Stimulated activated CD4-positive, alpha-beta T cell treated with anti-CD3 and anti-CD28 coated beads, Interleukin-4, amount 100 ng/mL, for 24 hours (primary cell): ENCODE results near the gene CDHR1.
"Not testable (repeated sequence)": the region's sequence is repeated elsewhere in the genome, so short reads cannot be mapped to it uniquely, and the experiment has no call there.

Source experiments
- DNase-seq: peaks from one replicate; pipeline ENCODE4 v3.0.0-alpha.2; 2020

CDHR1 gene

GRCh38 chr10:84176351-84176750 is 18.0 kb upstream of the CDHR1 start:
- DNase-seq, result no peak

GRCh38 chr10:84176836-84177474 is 17.4 kb upstream of the CDHR1 start:
- no peak for DNase-seq

- DNase-seq, result no peak
Observed at GRCh38 chr10:84177541-84178141, 16.7 kb upstream of the CDHR1 start.

- DNase-seq, result no peak
Observed at GRCh38 chr10:84178160-84178609, 16.2 kb upstream of the CDHR1 start.

- no peak for DNase-seq
Observed at GRCh38 chr10:84179059-84179710, 15.2 kb upstream of the CDHR1 start.

- not testable (repeated sequence) for DNase-seq
Observed at GRCh38 chr10:84180386-84180785, 14.0 kb upstream of the CDHR1 start.

- DNase-seq, result no peak
Observed at GRCh38 chr10:84181631-84182030, 12.7 kb upstream of the CDHR1 start.

- no peak for DNase-seq
Observed at GRCh38 chr10:84184517-84184916, 9.8 kb upstream of the CDHR1 start.

- no peak for DNase-seq
Observed at GRCh38 chr10:84185526-84186175, 8.7 kb upstream of the CDHR1 start.

- no peak for DNase-seq
Observed at GRCh38 chr10:84188815-84189214, 5.5 kb upstream of the CDHR1 start.

- no peak for DNase-seq
Observed at GRCh38 chr10:84190621-84191020, 3.7 kb upstream of the CDHR1 start.

- DNase-seq, result no peak
Observed at GRCh38 chr10:84191106-84191505, 3.2 kb upstream of the CDHR1 start.

GRCh38 chr10:84193327-84193726 is 1.0 kb upstream of the CDHR1 start:
- DNase-seq, result no peak

- DNase-seq, result no peak
Observed at GRCh38 chr10:84193846-84194423, 402 bp upstream of the CDHR1 start.

- no peak for DNase-seq
Observed at GRCh38 chr10:84195044-84195830, 900 bp downstream of the CDHR1 start.

GRCh38 chr10:84196083-84196482 is 1.7 kb downstream of the CDHR1 start:
- DNase-seq, result no peak

- DNase-seq, result no peak
Observed at GRCh38 chr10:84196941-84197340, 2.6 kb downstream of the CDHR1 start.

- DNase-seq, result no peak
Observed at GRCh38 chr10:84197643-84198042, 3.3 kb downstream of the CDHR1 start.

GRCh38 chr10:84198206-84198915 is 4.0 kb downstream of the CDHR1 start:
- DNase-seq, result no peak

- DNase-seq, result no peak
Observed at GRCh38 chr10:84200537-84201243, 6.4 kb downstream of the CDHR1 start.

- no peak for DNase-seq
Observed at GRCh38 chr10:84201244-84201606, 6.9 kb downstream of the CDHR1 start.
